Stimulated activated CD8-positive, alpha-beta memory T cell treated with anti-CD3 and anti-CD28 coated beads, Interleukin-7, amount 100 ng/mL, for 1 hour (primary cell): ENCODE data around the gene MED12L.
A peak's percentile ranks its signal among the peaks of the same experiment; 100 is the strongest.

Experiments used
- DNase-seq, 2 donors: peaks; one replicate each; pipeline ENCODE4 v3.0.0-alpha.2; 2020; ENCODE audit warnings: low read depth in 2 of 2

MED12L gene

DNA sequence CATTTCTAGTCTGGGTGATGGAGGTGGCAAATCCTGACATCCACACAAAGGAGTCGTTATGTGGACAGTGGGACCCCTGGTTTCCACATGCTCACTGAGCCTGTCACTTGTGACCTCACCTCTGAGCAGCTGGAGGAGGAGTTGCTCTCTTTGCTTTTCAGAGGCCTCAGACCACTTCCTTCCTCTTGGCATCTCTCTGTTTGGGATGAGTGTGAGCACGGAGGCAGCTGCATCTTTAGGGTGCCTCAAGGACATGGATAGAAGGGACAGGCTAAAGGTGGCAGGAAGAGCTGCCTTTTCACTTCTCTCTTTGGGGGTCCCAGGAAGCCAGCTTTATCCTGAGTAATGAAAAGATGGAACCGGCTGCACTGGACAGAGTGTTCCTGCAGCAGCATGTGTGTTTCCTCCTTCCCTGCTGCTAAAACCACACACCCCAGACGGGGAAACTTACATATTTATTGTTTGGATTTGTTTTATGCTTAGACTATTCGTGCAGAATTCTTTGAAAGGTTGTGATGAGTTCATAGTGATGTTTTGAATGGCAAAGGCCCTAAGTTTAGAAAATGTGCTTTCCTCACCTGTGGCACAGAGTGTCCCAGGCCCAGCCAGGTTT, 85.8 kb downstream of the MED12L start:
- no peak for DNase-seq

DNA sequence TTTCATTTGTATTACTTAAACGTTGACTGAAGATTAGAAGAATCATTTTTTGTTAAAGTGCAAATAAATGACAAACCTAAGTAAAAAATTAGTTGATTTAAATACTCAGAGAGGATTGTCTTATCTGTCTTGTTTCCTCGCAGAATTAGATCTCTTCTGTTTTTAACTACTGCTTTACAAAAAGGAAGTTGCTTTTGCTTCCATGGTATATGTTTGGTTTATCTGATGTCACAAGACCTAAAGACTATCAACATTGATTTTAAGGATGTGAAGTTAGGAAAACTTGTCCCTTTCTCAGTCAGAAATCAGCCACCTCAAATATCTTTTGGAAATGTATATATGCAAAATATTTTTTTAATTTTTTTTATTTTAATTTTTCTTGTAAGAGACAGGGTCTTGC, 88.9 kb downstream of the MED12L start:
- DNase-seq: no peak

DNA sequence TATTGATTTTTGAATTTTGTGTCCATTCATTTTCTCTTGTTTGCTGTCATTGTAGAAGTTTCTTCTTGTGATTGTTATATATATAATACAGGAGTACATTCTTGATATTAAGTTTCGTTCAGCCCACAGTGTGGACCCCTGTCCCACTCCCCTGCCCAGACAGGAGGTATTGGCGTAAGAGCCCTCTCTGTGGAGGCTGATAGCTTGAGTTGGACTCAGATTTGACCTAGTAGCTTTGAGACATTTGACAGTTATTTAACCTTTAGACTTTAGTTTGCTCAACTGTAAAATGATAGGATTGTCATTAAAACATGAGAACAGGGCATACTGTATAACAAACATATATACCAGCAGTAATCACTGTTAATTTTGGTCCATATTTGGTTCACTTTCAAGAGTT, 90.5 kb downstream of the MED12L start:
- DNase-seq: no peak

DNA sequence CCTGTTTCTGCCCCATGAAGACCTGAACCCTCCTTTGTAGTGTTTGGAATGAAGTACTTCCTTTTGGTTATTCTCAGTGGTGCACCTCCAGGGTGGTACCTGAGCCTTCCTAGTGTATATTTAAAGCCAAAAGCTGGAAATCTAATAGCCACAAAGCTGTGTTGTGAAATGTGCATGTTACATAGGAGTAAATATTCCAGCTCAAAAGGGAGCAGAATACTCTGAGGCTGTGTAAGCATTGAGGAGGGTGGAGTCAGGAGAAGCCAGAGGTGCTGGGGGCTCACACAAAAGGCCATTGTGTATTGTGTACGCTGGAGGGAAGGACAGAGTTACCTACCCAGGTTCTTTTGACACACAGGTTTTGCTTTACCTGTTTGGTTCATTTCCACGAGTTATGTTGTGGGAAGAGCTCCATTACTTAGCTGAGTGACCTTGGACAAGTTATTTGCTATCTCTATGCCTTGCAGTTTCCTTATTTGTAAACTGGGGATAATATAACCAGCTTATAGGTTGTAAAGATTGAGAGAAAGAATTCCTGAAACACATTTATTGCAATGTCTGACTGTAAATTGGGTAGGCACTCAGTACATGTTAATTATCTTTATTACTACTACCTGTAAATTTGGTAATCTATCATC, 92.9 kb downstream of the MED12L start:
- no peak for DNase-seq

DNA sequence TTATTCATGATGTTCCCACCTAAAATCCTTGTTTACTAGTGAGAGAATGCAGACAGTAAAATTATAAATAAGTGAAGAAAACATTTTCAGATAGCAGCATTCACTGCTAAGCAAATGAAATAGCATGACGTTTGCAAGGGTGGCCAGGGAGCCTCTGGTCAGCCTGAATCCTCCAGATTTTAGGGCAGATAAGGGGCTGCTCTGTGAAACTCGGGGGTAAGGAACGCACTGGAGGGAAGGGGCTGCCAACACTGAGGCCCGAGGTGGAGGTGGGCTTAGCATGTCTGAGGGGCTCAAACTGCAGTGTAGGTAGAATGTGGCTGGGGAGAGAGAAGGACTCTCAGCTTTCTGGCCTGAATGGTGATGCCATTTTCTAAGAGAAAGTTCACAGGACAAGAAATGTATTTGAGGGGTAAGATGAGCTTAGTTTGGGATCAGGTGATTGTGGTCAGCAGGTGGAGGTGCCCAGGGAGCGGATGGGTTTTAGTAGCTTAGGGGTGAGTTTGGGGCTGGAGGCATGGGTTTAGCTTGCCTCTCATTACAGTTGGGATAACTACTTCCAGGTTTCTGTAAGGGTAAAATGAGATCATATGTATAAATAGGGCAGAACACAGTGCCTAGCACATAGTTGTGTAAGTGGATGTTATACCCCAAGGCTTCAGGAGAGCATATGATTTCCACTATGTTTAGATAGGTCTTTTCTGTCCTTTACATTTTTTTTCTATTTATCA, 97.0 kb downstream of the MED12L start:
- no peak for DNase-seq

DNA sequence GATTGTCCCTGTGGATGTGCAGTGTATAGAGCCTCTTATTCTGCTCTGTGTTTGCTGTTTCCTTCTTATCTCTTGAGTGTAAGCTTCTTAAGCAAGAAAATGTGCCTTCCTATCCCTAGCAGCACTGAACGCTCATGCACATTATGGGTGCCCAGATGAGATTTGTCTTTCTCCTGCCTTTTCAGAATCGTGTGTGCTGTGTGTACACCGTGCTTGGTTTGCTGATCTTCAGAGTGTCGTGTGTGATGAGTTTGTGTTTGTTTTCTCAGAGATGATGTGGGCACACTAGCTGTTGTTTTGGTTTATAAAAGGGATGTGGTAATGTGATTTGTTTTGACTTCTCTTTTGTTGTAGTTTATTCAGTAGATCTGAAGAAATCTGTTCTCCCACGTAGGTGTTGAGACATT, 97.8 kb downstream of the MED12L start:
- DNase-seq: no peak

DNA sequence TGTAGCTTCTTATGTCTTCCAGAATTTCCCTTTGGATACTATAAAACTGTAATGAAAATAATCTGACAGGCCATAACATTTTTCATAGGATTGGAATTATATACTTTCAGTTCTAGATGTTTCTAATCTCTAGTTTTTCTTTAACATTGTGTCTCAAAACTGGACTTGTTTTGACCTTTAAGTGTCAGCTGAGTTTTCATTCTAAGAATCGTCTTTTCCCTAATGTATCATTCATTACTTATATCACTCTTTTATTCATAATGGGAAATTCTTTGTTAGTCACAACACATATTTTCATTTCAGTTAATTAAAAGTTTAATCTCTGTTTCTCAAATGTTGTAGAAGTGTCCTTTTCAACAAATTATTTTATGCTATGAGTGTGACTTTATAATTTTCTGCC, 105.6 kb downstream of the MED12L start:
- DNase-seq: no peak

DNA sequence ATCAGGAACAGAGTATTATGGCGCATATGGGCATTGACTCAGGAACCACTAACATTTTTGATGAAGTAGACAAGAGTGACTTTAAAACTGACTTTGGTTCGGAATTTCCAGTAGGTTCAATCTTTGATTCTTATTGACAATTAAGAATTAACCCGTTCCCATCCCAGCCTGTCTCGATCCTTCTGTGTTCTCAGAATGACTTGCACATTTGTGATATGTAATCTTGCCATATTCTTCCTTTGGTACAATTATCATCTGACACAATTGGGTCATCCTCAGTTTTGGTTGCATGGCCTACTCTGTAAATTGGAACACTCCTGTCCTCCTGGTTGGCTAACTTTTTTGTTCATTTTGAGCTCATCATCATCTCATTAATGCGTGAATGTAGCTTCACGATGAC, 107.1 kb downstream of the MED12L start:
- DNase-seq: no peak

DNA sequence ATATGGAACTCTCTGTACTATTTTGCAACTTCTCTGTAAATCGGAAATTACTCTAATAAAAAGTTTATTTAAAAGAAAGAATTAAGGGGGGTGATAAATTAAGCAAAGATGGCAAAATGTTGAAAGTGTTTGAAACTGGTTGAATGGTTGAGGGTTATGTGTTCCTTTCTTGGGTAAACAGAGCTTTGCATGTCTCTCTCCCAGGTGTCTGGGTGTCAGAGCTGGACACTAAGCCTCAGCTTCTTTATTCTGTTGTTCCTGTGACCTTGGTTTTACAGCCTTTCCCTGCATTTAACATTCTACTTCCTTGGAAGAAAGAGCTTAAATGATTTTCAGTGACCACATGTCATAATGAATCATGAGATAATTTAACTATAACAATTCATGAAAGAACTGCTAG, 110.4 kb downstream of the MED12L start:
- no peak for DNase-seq

DNA sequence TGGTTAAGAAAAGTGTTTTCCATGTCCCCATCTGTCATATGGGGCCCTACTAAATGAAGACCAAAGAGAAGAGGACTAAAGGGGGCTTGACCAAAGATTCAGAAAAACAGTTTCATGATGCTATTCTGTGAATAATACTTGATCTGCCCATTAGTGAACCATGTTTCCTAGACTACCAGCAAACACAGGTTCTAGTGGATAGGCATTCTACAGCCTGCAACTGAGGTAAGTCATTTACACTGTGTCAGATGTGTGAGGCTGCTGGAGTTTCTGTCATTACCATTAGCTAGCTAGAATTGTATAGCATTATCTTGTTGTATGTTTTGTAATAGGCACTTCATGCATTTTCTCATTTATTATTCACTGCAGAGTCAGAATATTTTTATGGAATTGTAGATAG, 111.0 kb downstream of the MED12L start:
- no peak for DNase-seq

DNA sequence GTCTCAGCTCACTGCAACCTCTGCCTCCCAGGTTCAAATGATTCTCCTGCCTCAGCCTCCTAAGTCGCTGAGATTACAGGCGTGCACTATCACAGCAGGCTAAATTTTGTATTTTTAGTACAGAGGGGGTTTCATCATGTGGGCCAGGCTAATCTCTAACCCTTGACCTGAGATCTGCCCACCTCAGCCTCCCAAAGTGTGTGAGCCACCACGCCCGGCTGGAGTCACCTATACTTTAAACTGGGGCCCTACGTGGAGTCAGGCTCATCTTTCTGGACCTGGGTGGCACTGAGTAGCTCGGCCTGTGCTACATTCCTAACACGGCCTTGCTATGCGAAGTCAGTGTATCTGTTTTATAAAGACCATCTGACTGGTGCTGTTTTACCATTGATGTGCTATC, 111.8 kb downstream of the MED12L start:
- DNase-seq: no peak

DNA sequence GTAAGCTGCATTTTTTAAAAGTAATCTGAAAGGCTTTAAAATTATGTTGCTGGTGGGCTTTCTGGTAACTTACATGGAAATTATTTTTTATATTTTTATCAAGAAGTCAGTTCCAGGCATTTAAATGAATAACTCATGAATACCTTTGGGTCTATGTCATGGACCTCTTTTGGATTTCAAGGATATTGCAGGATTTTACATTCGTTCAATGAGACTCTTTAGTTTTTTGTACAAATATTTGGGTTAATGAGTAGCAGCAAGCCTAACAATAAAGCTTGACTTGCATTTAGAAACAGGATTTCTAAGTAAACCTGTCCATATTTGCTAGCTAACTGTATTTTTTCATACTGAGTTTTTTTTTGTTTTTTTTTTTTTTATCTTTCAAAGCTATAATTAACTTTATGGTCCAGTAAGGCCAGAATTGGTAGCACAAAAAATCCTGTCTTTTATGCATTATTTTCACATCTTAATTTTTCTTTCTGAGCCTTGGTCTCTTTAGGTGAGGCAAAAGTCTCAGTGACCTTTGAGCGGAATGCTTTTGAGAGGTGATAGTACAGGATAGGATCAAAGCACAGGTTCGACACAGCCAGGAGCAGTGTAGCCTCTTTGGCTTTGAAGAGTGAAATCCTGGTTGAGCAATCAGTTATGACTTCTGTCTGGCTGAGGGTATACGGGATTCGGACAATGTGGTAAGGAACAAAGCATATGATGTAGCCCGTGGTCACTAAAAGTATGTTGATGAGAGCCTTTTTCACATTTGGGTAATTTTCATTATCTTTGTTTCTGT, 112.7 kb downstream of the MED12L start:
- no peak for DNase-seq

DNA sequence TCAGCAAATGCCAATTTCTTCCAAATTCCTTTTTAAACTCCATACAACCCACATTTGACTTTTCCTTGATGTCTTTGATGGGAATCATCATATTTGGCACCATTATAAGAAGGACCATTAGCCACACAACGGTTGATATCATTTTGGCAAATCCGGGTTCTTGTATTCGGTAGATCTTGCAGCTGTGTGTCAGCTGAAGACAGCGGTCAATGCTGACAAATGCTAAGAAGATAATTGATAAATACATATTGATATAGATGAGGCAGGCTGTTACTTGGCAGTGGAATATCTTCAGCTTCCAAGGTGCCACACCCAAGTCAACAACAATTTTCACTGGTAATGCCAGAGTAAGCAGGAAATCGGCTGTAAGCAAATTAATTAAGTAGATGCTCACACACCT, 113.4 kb downstream of the MED12L start:
- DNase-seq: no peak

DNA sequence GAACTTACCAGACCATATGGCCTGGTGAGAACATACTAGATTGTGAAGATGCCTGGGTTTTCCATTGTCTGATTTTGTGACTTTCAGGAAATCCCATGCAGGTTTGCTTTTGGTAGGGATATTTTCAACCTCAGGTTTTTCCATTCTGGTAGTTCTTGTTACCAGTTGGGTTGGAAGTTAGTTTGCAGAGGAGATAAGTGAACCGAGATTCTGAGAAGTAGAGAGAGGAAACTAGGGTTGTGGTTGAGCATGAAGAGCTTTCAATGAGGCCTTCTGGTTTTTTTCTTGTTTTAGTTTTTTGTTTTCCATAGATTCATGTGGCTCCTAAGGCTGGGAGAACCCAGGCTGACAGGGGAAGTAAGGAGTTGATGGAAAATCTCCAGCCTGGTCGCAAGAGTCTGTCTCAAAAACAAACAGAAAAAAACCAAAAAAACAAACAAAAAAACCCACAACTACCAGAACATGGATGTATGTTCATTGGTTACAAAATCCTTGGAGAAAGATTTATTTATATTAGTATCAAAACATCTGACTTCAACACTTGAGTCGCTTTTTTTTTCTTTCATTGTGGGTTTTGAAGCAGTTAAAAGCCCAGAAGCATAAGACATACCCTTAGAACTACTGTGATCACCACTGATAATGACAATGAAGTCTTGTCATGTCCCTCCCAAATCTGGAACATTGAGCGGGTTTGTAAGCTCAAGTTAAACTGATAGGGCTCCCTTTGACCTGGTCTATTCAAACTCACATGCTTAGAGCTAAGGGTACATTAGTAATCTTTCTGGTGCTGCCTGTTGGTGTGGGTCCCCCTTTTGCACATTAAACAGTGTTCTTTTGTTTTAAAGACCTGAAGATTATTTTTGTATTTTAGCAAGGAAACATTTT, 114.3 kb downstream of the MED12L start:
- DNase-seq: no peak

DNA sequence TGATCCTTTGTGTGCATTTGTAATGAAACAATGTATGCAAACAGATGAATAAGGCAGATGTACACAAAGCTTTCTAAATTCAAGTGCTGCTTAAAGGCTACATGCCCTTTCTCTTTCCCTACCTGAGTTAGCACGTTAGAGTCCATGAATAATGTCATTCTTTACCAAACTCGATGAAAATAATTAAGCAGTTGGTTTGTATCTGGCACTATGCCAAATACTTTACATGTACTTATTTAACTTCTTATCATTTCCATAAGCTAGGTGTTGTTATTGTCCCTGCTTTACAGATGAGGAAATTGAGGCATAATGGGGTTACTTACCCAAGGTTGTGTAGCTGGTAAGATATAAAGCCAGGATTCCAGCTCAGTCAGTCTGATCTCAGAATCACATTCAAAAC, 115.1 kb downstream of the MED12L start:
- no peak for DNase-seq

DNA sequence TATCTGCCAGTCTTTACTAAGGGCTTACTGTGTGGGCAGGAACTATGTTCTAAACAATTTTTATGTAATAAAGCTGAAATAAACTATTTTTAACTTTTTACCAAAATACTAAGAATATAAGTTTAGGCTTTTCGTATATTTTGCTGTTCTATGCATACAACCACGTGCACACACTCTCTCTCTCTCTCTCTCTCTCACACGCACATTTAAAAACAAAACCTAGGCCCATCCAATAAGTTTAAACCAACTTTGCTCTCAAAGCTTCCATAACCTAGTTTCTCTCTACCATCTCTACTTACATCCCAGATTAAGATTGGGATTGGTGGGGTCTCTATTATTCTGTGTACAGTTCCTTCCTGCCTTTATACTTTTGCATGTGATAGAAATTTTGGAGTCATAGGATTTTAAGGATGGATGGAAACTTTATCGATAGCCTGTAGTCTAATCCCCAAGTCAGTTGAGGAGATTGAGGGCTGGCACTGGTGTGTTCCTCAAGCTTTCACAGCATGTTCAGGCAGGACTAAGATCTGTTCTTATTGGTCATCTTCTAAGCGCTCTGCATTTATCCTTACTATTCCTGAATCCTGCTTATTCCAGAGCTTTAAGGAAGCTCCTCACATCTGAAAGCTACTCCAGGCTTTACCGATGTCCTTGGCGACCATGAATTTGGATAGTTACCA, 115.7 kb downstream of the MED12L start:
- DNase-seq: no peak

DNA sequence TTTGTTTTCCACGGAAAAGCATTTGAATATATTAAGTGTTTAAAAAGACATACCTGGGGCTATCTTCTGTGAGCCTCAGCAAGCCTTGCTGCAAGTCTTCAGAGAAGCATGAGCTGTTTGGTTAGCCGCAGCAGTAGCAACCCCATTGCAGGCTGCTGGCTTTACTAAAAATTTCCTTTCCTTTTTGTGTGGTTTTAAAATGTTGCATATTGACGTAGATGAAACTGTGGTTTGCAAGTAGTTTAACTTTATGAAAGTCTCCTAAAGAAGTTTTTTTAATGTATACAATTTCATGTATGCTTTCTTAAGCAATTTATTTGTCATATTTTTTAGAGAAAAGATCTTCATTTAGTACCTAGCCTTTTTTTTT, 117.6 kb downstream of the MED12L start, which contains the start of gene GPR171:
GPR171 (minus strand) TSS at position 166 of the 370 bp plus-strand sequence. CDS start 3,830 bp downstream, outside the sequence.
- DNase-seq: peak; percentile 25 to 44

DNA sequence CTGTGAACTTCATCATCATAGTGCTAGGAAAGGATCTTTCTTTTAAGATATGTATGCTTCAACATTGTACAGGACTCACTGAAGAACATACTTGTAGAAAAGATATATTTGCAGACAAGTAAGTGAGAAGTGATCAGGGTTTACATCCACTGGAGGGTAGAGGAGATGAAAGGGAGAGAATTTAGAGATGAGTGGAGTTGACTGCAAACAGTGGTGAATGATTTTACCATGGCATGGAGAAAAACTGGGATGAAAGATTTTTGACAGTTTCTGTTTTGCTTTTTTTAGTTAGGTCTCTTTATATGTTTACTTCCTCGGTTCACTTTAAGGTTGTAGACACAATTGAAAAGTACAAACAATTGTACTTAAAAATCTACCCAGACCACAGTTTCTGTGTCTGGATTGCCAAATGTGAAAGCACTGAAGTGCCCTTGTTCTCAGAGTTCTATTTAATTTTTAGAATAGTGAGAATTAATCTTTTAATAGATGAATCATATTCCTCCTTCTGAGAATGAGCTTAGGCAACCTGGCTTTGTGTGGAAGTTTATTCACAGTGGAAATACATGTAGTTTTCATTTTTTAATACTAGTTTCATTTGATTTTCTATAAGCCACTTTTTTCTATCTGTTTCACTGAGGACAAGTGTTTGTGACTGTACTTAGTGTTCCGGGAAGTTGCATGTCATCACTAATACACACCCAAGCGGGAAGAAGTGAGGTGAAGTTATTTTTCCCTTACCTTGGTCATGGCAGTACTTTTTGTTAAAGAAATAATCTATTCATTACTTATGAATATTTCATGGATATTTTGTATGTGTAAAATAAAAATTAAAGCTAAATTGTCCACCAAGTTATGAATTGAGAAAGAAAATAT, 119.3 kb downstream of the MED12L start:
- no peak for DNase-seq

DNA sequence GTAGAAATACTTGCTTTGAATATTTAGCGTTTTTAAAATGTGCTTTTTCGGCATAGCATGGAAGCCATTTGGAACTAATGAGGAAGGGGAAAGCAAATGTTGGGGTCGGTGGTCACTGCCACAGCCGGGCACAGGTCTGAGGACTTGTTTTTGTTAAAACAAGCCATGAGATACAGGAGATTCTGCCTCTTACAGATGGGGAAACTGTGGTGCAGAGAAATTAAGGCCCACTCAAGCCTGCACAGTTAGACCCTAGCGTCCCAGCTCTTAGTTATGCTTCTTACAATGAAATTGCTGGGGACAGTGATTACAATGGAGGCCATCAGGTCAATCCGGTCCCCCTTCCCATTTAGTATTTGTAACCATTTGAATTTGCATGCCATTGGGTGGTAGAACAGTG, 120.0 kb downstream of the MED12L start:
- DNase-seq: no peak

DNA sequence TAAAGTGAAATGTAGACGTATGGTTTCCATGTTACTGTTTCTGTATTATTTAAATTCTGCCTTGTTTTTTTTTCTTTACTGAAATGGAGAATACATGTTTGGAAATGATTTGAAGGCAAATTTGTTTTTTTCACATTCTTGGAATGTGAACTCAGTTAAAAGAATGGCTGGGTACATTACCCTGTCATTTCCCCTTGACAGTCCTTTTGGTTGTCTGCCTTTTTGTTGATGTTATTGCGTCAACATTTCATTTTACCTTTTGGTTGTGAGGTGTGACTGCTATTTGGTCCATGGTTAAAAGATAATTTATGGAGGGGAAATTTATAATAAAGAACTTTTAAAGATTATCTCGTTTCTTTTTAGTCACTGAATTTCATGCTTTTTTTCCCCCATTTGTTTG, 120.7 kb downstream of the MED12L start:
- DNase-seq: no peak
